ENCODE results near the gene ERC1. TPM values are rescaled to one million over a fixed set of nuclear protein-coding genes. Genes with fewer than 3 reads are reported as not detected.

Gene ERC1
- total and polyA plus RNA-seq, 9 of the 15 experiments (the other 6 are each of a cell fraction or from before 2014, with no cell fraction given), result 0.74 to 11.8 (median 4.8) TPM

- TF ChIP-seq PBX2 (CRISPR knock-in tag; IDR thresholded peaks at IDR 0.05; ENCODE audit: low read depth) (no peak), PBX2 (tag; conservative IDR thresholded peaks at IDR 0.05; ENCODE audit: low read depth) (peak; percentile 49), KAT7 (CRISPR knock-in tag; IDR thresholded peaks at IDR 0.05; ENCODE audit: borderline replicate concordance) (peak; percentile 43; the same call in 1 of the 2 replicates), NKRF (IDR thresholded peaks at IDR 0.05; ENCODE audit: borderline replicate concordance) (no peak), C11orf30 (IDR thresholded peaks at IDR 0.05; ENCODE audit: low read depth) (no peak), EZH2 (IDR thresholded peaks at IDR 0.05; ENCODE audit: borderline replicate concordance, low read depth, low read length) (no peak), ZBTB2 (IDR thresholded peaks at IDR 0.05) (peak; percentile 59; the same call in 1 of the 2 replicates), TCF7 (IDR thresholded peaks at IDR 0.05; ENCODE audit: borderline replicate concordance) (no peak), CHAMP1 (IDR thresholded peaks at IDR 0.05) (peak; percentile 57; the same call in 1 of the 2 replicates), MCM5 (IDR thresholded peaks at IDR 0.05; ENCODE audit: low read depth) (no peak), HMG20B (CRISPR knock-in tag; IDR thresholded peaks at IDR 0.05) (no peak), CBX2 (IDR thresholded peaks at IDR 0.05; ENCODE audit: insufficient read depth, low read length, poor library complexity, severe bottlenecking) (no peak), MTA1 (IDR thresholded peaks at IDR 0.05; ENCODE audit: borderline replicate concordance) (peak; percentile 40; the same call in 1 of the 2 replicates), ZNF277 (CRISPR knock-in tag; IDR thresholded peaks at IDR 0.05; ENCODE audit: borderline replicate concordance) (no peak), MTF1 (CRISPR knock-in tag; IDR thresholded peaks at IDR 0.05; ENCODE audit: borderline replicate concordance) (no peak), FUS (optimal IDR thresholded peaks at IDR 0.05; ENCODE audit: low read depth, low read length) (no peak), ZNF436 (CRISPR knock-in tag; IDR thresholded peaks at IDR 0.05) (no peak)
Measured at GRCh38 chr12:949453-950191, 41.4 kb upstream of the ERC1 start, which contains the start of gene RAD52 (continued).

All from K562 (cell line).